IMR-90 (cell line): ENCODE results near the gene KCNJ18.
"Not testable (repeated sequence)": the region's sequence is repeated elsewhere in the genome, so short reads cannot be mapped to it uniquely, and the experiment has no call there.

ENCODE experiments used
- BHLHE40 ChIP-seq: fragments of 150-350 bp; IDR thresholded peaks from 2 replicates; pipeline ENCODE4 v1.6.1; 2016; ENCODE audit warnings: mild to moderate bottlenecking, low read depth, low read length
- CEBPB ChIP-seq: IDR thresholded peaks from 2 replicates; pipeline ENCODE4 v1.6.1; 2012; ENCODE audit warnings: low read depth, low read length, improper control_type of control experiment
- CHD1 ChIP-seq: IDR thresholded peaks from 2 replicates; pipeline ENCODE4 v1.6.1; 2012; ENCODE audit warnings: low read depth, low read length, improper control_type of control experiment
- FOS ChIP-seq: fragments of 150-350 bp; IDR thresholded peaks from 2 replicates; pipeline ENCODE4 v1.6.1; 2016; ENCODE audit warnings: low read depth, low read length
- MAFK ChIP-seq: IDR thresholded peaks from 2 replicates; pipeline ENCODE4 v1.6.1; 2012; ENCODE audit warnings: low read depth, low read length, improper control_type of control experiment
- MXI1 ChIP-seq: IDR thresholded peaks from 2 replicates; pipeline ENCODE4 v1.6.1; 2012; ENCODE audit warnings: low read depth, mild to moderate bottlenecking, low read length, moderate library complexity, borderline replicate concordance
- POLR2A ChIP-seq: IDR thresholded peaks from 2 replicates; pipeline ENCODE4 v1.6.1; 2012; ENCODE audit warnings: mild to moderate bottlenecking, low read depth, low read length
- RAD21 ChIP-seq: IDR thresholded peaks from 2 replicates; pipeline ENCODE4 v1.6.1; 2012; ENCODE audit warnings: low read length, improper control_type of control experiment
- RCOR1 ChIP-seq: IDR thresholded peaks from 2 replicates; pipeline ENCODE4 v1.6.1; 2012; ENCODE audit warnings: mild to moderate bottlenecking, low read length, improper control_type of control experiment; ENCODE audit not compliant: insufficient replicate concordance
- RFX5 ChIP-seq: IDR thresholded peaks from 2 replicates; pipeline ENCODE4 v1.8.0; 2012; ENCODE audit warnings: low read depth, mild to moderate bottlenecking, low read length, moderate library complexity
- SMC3 ChIP-seq: fragments of 150-350 bp; IDR thresholded peaks from 2 replicates; pipeline ENCODE4 v1.6.1; 2016; ENCODE audit warnings: low read depth, mild to moderate bottlenecking, antibody characterized with exemption, low read length, moderate library complexity
- TF ChIP-seq, protein P1 (sequence below): conservative IDR thresholded peaks from 2 replicates; pipeline ENCODE4 v1.5.1; 2012; ENCODE audit warnings: mild to moderate bottlenecking, low read depth, low read length, improper control_type of control experiment
- TF ChIP-seq, protein P2 (sequence below): fragments of 150-350 bp; IDR thresholded peaks from 2 replicates; pipeline ENCODE4 v1.6.1; 2016; ENCODE audit warnings: low read depth, mild to moderate bottlenecking, low read length, moderate library complexity, borderline replicate concordance
- TF ChIP-seq, protein P3 (sequence below): fragments of 150-350 bp; IDR thresholded peaks from 2 replicates; pipeline ENCODE4 v1.6.1; 2017; ENCODE audit warnings: mild to moderate bottlenecking, antibody characterized with exemption, low read length, low read depth

DNA sequence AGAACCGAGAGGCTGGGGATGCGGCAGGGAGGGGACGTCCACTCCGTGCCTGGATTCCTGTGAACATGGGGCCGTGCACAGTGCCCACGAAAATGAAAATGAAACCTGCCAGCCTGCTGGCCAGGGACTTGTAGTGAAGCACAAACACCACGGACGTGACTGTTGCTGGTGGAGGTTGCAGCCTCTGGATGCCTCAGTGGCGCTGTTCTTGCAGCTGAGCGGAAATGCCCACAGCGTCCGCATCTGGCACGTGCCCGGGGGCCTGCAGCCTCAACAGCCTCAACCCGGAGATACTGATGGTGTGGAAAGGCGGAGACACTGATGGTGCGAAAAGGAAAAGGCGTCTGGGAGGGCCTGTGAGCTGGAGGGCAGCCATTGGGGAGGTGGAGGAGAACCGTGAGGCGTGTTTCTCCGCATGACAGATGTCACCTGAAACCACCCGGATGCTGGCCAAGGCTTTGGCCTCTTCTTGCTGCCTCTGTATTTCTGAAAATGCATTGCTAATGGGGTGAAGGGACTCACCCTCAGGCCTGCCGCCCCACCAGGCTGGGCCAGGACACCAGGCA lies 44.8 kb downstream of the KCNJ18 start:
- not testable (repeated sequence) for TF ChIP-seq RFX5, POLR2A, MXI1, MAFK, CEBPB, CHD1, RCOR1, FOS, RAD21, SMC3, BHLHE40
- TF ChIP-seq, protein P1, sequence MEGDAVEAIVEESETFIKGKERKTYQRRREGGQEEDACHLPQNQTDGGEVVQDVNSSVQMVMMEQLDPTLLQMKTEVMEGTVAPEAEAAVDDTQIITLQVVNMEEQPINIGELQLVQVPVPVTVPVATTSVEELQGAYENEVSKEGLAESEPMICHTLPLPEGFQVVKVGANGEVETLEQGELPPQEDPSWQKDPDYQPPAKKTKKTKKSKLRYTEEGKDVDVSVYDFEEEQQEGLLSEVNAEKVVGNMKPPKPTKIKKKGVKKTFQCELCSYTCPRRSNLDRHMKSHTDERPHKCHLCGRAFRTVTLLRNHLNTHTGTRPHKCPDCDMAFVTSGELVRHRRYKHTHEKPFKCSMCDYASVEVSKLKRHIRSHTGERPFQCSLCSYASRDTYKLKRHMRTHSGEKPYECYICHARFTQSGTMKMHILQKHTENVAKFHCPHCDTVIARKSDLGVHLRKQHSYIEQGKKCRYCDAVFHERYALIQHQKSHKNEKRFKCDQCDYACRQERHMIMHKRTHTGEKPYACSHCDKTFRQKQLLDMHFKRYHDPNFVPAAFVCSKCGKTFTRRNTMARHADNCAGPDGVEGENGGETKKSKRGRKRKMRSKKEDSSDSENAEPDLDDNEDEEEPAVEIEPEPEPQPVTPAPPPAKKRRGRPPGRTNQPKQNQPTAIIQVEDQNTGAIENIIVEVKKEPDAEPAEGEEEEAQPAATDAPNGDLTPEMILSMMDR: not testable (repeated sequence)
- TF ChIP-seq, protein P2, sequence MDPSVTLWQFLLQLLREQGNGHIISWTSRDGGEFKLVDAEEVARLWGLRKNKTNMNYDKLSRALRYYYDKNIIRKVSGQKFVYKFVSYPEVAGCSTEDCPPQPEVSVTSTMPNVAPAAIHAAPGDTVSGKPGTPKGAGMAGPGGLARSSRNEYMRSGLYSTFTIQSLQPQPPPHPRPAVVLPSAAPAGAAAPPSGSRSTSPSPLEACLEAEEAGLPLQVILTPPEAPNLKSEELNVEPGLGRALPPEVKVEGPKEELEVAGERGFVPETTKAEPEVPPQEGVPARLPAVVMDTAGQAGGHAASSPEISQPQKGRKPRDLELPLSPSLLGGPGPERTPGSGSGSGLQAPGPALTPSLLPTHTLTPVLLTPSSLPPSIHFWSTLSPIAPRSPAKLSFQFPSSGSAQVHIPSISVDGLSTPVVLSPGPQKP: not testable (repeated sequence)
- TF ChIP-seq, protein P3, sequence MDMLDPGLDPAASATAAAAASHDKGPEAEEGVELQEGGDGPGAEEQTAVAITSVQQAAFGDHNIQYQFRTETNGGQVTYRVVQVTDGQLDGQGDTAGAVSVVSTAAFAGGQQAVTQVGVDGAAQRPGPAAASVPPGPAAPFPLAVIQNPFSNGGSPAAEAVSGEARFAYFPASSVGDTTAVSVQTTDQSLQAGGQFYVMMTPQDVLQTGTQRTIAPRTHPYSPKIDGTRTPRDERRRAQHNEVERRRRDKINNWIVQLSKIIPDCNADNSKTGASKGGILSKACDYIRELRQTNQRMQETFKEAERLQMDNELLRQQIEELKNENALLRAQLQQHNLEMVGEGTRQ: not testable (repeated sequence)
